HEK293 (cell line): Measurements from ENCODE around the gene SEPTIN12.
A peak's percentile ranks its signal among the peaks of the same experiment; 100 is the strongest.

ENCODE experiments used
- ATF2 ChIP-seq: fragments of 450-650 bp; formaldehyde crosslinking; IDR thresholded peaks from 2 replicates; pipeline ENCODE4 v1.5.1; 2016; ENCODE audit warnings: missing biosample characterization, missing genetic modification characterization, low read depth
- GLI4 ChIP-seq: fragments of 450-650 bp; formaldehyde crosslinking; IDR thresholded peaks from 2 replicates; pipeline ENCODE4 v1.5.1; 2016; ENCODE audit warnings: missing biosample characterization, missing genetic modification characterization
- KLF17 ChIP-seq: fragments of 450-650 bp; formaldehyde crosslinking; IDR thresholded peaks from 2 replicates; pipeline ENCODE4 v1.5.1; 2016; ENCODE audit warnings: missing biosample characterization, missing genetic modification characterization
- MYNN ChIP-seq: fragments of 450-650 bp; formaldehyde crosslinking; IDR thresholded peaks from 2 replicates; pipeline ENCODE4 v1.5.1; 2016; ENCODE audit warnings: missing biosample characterization, missing genetic modification characterization, borderline replicate concordance
- TCF7L2 ChIP-seq: IDR thresholded peaks from 2 replicates; pipeline ENCODE4 v1.6.1; 2011; ENCODE audit warnings: low read depth, mild to moderate bottlenecking, inconsistent platforms, low read length, moderate library complexity, borderline replicate concordance
- YY2 ChIP-seq: fragments of 450-650 bp; formaldehyde crosslinking; IDR thresholded peaks from 2 replicates; pipeline ENCODE4 v1.5.1; 2016; ENCODE audit warnings: missing biosample characterization, missing genetic modification characterization
- ZBTB1 ChIP-seq: fragments of 450-650 bp; formaldehyde crosslinking; IDR thresholded peaks from 2 replicates; pipeline ENCODE4 v1.5.1; 2016; ENCODE audit warnings: missing biosample characterization, missing genetic modification characterization
- ZBTB48 ChIP-seq: fragments of 450-650 bp; formaldehyde crosslinking; IDR thresholded peaks from 2 replicates; pipeline ENCODE4 v1.5.1; 2016; ENCODE audit warnings: missing biosample characterization, missing genetic modification characterization
- ZFP37 ChIP-seq: fragments of 450-650 bp; formaldehyde crosslinking; IDR thresholded peaks from 2 replicates; pipeline ENCODE4 v1.5.1; 2016; ENCODE audit warnings: missing biosample characterization, missing genetic modification characterization
- ZNF18 ChIP-seq: fragments of 450-650 bp; formaldehyde crosslinking; IDR thresholded peaks from 2 replicates; pipeline ENCODE4 v1.5.1; 2016; ENCODE audit warnings: missing biosample characterization, missing genetic modification characterization
- ZNF37A ChIP-seq: fragments of 450-650 bp; IDR thresholded peaks from 2 replicates; pipeline ENCODE4 v1.5.1; 2018; ENCODE audit warnings: missing biosample characterization, missing genetic modification characterization
- ZNF394 ChIP-seq: fragments of 450-650 bp; formaldehyde crosslinking; IDR thresholded peaks from 2 replicates; pipeline ENCODE4 v1.5.1; 2016; ENCODE audit warnings: missing biosample characterization, missing genetic modification characterization, mild to moderate bottlenecking, moderate library complexity, borderline replicate concordance
- ZNF426 ChIP-seq: fragments of 450-650 bp; formaldehyde crosslinking; IDR thresholded peaks from 2 replicates; pipeline ENCODE4 v1.5.1; 2017; ENCODE audit warnings: missing biosample characterization, missing genetic modification characterization, mild to moderate bottlenecking, inconsistent platforms, moderate library complexity
- ZNF560 ChIP-seq: fragments of 450-650 bp; formaldehyde crosslinking; IDR thresholded peaks from 2 replicates; pipeline ENCODE4 v1.5.1; 2017; ENCODE audit warnings: missing biosample characterization, missing genetic modification characterization, borderline replicate concordance
- ZNF561 ChIP-seq: fragments of 450-650 bp; IDR thresholded peaks from 2 replicates; pipeline ENCODE4 v1.5.1; 2018; ENCODE audit warnings: missing biosample characterization, missing genetic modification characterization, borderline replicate concordance
- ZNF610 ChIP-seq: fragments of 450-650 bp; formaldehyde crosslinking; IDR thresholded peaks from 2 replicates; pipeline ENCODE4 v1.5.1; 2016; ENCODE audit warnings: missing biosample characterization, missing genetic modification characterization, borderline replicate concordance
- ZNF623 ChIP-seq: fragments of 450-650 bp; formaldehyde crosslinking; IDR thresholded peaks from 2 replicates; pipeline ENCODE4 v1.5.1; 2016; ENCODE audit warnings: missing biosample characterization, missing genetic modification characterization
- ZNF626 ChIP-seq: fragments of 450-650 bp; sonication (Bioruptor Pico); formaldehyde crosslinking; IDR thresholded peaks from 2 replicates; pipeline ENCODE4 v1.5.1; 2018; ENCODE audit warnings: missing biosample characterization, missing genetic modification characterization, inconsistent platforms
- ZNF629 ChIP-seq: fragments of 450-650 bp; formaldehyde crosslinking; IDR thresholded peaks from 2 replicates; pipeline ENCODE4 v1.5.1; 2017; ENCODE audit warnings: missing biosample characterization, missing genetic modification characterization
- ZNF747 ChIP-seq: fragments of 450-650 bp; formaldehyde crosslinking; IDR thresholded peaks from 2 replicates; pipeline ENCODE4 v1.5.1; 2016; ENCODE audit warnings: missing biosample characterization, missing genetic modification characterization
- ZNF843 ChIP-seq: fragments of 450-650 bp; formaldehyde crosslinking; IDR thresholded peaks from 2 replicates; pipeline ENCODE4 v1.5.1; 2016; ENCODE audit warnings: missing biosample characterization, missing genetic modification characterization
- ZSCAN18 ChIP-seq: fragments of 450-650 bp; formaldehyde crosslinking; IDR thresholded peaks from 2 replicates; pipeline ENCODE4 v1.5.1; 2016; ENCODE audit warnings: missing biosample characterization, missing genetic modification characterization
- ZSCAN5A ChIP-seq: fragments of 450-650 bp; formaldehyde crosslinking; IDR thresholded peaks from 2 replicates; pipeline ENCODE4 v1.5.1; 2016; ENCODE audit warnings: missing biosample characterization, missing genetic modification characterization
- TF ChIP-seq, protein P1 (sequence below): fragments of 450-650 bp; formaldehyde crosslinking; IDR thresholded peaks from 2 replicates; pipeline ENCODE4 v1.5.1; 2017; ENCODE audit warnings: missing biosample characterization, missing genetic modification characterization
- TF ChIP-seq, protein P2 (sequence below): fragments of 450-650 bp; IDR thresholded peaks from 2 replicates; pipeline ENCODE4 v1.5.1; 2018; ENCODE audit warnings: missing biosample characterization, missing genetic modification characterization
- TF ChIP-seq, protein P3 (sequence below): fragments of 450-650 bp; formaldehyde crosslinking; IDR thresholded peaks from 2 replicates; pipeline ENCODE4 v1.5.0; 2017; ENCODE audit warnings: missing biosample characterization, missing genetic modification characterization, borderline replicate concordance
- TF ChIP-seq, protein P4 (sequence below): fragments of 450-650 bp; formaldehyde crosslinking; IDR thresholded peaks from 2 replicates; pipeline ENCODE4 v1.5.1; 2017; ENCODE audit warnings: missing biosample characterization, mild to moderate bottlenecking, missing genetic modification characterization, moderate library complexity

Gene SEPTIN12

DNA sequence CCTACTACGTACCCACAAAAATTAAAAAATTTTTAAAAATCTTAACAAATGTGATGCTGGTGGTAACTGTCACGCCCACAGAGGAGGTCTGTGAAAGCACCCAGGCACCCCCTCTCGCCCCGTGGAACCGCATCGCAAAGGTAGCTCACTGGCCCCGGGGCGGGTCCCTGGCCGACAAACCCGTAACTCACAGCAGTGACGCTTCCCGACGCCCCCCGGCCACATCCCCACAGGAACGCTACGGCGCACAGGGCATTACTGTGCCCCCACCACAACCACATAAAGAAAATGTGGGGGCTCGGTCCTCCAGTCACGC is 54.4 kb downstream of the SEPTIN12 start (continued):
- TF ChIP-seq ZSCAN18 (tag by site-specific recombination) (no peak), ZFP37 (tag by site-specific recombination) (0 out of 2 replicates have a peak, but pooled peaks have one; percentile 40), GLI4 (no peak), KLF17 (tag by site-specific recombination) (no peak), ZNF394 (tag by site-specific recombination) (no peak), ZNF610 (tag by site-specific recombination) (no peak), YY2 (tag by site-specific recombination) (no peak), ZNF843 (tag by site-specific recombination) (no peak), ZNF629 (0 out of 2 replicates have a peak, but pooled peaks have one; percentile 6), ZSCAN5A (tag by site-specific recombination) (no peak), TCF7L2 (no peak), ZNF18 (no peak), ZNF37A (tag by site-specific recombination) (no peak), ZNF426 (tag by site-specific recombination) (no peak), ZBTB48 (tag by site-specific recombination) (peak; percentile 60; the same call in 1 of the 2 replicates), MYNN (tag by site-specific recombination) (no peak), ATF2 (tag by site-specific recombination) (no peak), ZNF561 (tag by site-specific recombination) (no peak), ZNF747 (tag by site-specific recombination) (no peak), ZNF626 (tag by site-specific recombination) (no peak), ZNF560 (no peak), ZBTB1 (tag by site-specific recombination) (no peak), ZNF623 (tag by site-specific recombination) (no peak)
- TF ChIP-seq, protein P1, sequence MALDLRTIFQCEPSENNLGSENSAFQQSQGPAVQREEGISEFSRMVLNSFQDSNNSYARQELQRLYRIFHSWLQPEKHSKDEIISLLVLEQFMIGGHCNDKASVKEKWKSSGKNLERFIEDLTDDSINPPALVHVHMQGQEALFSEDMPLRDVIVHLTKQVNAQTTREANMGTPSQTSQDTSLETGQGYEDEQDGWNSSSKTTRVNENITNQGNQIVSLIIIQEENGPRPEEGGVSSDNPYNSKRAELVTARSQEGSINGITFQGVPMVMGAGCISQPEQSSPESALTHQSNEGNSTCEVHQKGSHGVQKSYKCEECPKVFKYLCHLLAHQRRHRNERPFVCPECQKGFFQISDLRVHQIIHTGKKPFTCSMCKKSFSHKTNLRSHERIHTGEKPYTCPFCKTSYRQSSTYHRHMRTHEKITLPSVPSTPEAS (tag by site-specific recombination): no peak
- TF ChIP-seq, protein P2, sequence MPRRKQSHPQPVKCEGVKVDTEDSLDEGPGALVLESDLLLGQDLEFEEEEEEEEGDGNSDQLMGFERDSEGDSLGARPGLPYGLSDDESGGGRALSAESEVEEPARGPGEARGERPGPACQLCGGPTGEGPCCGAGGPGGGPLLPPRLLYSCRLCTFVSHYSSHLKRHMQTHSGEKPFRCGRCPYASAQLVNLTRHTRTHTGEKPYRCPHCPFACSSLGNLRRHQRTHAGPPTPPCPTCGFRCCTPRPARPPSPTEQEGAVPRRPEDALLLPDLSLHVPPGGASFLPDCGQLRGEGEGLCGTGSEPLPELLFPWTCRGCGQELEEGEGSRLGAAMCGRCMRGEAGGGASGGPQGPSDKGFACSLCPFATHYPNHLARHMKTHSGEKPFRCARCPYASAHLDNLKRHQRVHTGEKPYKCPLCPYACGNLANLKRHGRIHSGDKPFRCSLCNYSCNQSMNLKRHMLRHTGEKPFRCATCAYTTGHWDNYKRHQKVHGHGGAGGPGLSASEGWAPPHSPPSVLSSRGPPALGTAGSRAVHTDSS (tag by site-specific recombination): no peak
- TF ChIP-seq, protein P3, sequence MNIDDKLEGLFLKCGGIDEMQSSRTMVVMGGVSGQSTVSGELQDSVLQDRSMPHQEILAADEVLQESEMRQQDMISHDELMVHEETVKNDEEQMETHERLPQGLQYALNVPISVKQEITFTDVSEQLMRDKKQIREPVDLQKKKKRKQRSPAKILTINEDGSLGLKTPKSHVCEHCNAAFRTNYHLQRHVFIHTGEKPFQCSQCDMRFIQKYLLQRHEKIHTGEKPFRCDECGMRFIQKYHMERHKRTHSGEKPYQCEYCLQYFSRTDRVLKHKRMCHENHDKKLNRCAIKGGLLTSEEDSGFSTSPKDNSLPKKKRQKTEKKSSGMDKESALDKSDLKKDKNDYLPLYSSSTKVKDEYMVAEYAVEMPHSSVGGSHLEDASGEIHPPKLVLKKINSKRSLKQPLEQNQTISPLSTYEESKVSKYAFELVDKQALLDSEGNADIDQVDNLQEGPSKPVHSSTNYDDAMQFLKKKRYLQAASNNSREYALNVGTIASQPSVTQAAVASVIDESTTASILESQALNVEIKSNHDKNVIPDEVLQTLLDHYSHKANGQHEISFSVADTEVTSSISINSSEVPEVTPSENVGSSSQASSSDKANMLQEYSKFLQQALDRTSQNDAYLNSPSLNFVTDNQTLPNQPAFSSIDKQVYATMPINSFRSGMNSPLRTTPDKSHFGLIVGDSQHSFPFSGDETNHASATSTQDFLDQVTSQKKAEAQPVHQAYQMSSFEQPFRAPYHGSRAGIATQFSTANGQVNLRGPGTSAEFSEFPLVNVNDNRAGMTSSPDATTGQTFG (tag by site-specific recombination): no peak
- TF ChIP-seq, protein P4, sequence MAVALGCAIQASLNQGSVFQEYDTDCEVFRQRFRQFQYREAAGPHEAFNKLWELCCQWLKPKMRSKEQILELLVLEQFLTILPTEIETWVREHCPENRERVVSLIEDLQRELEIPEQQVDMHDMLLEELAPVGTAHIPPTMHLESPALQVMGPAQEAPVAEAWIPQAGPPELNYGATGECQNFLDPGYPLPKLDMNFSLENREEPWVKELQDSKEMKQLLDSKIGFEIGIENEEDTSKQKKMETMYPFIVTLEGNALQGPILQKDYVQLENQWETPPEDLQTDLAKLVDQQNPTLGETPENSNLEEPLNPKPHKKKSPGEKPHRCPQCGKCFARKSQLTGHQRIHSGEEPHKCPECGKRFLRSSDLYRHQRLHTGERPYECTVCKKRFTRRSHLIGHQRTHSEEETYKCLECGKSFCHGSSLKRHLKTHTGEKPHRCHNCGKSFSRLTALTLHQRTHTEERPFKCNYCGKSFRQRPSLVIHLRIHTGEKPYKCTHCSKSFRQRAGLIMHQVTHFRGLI (tag by site-specific recombination): no peak
